GM19023 (cell line): ENCODE results near the gene HOXA4.

Source experiments
- ATAC-seq: cut with Tn5 transposase; IDR thresholded peaks from one replicate; pipeline ENCODE4 v1.9.1; 2021; ENCODE audit warnings: mild to moderate bottlenecking, moderate library complexity; ENCODE audit not compliant: unreplicated experiment

HOXA4 gene

DNA sequence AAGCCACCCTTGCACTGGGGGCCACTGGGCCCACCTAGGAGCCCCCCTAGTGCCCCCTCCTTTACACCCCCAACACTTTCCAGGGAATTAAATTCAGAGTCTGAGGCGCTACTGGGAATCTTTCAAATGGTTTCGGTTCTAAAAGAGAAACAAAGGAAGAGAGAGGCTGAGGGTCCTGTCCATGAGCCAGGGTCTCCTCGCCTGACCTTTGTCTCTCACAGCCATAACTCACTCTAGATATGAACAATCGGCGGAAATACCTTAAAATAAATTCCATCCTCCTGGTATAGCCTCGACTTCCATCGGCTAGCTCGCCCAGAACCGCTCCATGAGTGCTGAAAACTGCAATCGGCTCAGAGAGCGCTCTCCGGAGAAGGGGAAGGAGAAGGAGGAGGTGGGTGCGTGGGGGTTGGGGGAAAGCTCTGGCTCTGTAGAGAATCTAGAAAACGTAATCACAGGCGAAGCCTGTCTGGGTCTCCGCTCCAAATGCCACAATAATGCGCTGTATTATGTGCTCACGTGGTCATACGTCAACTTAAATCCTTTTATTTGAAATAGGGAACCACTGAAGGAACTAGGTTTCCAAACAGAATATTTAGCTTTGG lies 12.6 kb downstream of the HOXA4 start:
- no peak for ATAC-seq

DNA sequence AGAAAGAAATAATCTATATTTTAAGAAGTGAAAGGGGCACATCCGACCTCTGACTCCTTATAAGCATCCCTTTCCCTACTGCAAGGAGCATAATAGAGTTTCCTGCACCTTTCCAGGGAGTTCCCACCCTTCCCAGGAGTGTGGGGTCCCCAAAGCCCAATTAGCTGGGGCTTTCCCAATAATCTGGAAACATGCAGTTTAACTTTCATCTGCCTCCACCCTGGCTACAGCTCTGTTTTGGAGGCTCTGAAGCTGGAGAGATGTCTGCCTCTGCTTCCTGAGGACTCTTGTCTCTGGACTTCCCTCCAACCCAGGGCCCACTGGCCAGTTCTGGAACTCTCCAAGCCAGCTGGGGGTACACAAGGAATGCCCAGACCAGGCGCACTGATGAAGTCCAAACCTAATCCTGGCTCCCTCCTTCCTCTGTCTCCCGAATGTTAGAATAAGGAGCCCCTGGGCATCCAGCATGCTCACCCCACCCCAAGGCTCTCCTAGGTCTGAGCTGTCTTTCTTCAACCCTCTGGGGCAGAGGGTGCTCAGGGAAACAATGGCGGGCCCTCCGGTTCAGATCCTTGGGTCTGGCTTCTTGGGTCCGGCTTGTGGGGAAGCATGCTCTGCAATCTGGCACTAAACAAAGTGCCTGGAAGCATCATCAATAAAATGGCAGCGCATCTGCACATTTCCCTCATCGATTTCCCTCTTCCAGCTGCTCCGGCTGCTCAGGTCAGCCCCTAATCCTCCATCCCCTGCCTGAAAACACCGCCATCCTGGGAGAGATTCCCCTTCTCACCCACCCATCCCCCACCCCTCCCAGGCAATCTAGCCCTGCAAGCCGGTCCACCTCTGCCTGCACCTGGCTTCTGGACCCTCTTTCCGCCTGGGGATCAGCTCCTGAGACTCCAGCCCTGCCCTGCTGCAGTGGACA lies 13.3 kb downstream of the HOXA4 start:
- ATAC-seq: no peak

GRCh38 chr7:27116031-27116961 lies 14.3 kb downstream of the HOXA4 start:
- ATAC-seq: no peak

- no peak for ATAC-seq
These were observed 15.1 kb downstream of the HOXA4 start for GRCh38 chr7:27115221-27116026.

- ATAC-seq: no peak
These were observed 15.7 kb downstream of the HOXA4 start for GRCh38 chr7:27114881-27115220.

DNA sequence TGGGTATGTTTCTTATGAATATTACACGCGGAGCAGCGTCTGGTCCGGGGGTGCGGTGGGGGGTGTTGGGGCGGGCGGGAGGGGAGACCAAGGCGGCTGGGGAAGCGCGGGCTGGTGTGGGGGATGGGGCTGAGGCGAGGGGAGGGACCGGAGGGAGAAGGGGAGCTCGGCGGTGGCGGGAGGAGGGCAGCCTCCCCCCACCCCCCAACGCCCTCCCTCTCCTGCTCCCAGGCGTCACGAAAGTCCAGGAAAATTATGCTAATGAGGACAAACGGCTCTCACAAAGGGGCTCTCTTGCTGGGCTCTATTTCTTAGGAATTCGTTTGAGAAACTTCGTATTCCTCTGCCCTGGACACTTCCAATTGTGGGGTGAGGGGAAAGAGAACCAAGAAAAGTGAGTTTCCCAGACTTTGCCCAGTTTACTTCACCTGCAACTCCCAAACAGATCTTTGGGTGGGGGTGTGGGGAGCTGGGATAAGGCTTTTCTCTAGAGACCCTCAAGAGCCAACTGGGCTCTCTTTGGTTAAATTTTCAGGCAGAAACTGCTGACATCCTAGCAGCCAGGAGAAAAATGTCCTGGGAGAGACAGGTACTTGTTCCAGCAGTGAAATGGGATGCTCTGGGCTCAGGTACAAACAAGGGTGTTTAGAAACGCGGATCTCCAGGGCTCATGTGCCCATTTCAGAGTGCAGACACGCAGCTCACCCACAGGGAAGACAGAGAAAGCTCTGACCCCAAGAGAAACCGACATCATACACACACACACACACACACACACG lies 16.4 kb downstream of the HOXA4 start:
- no peak for ATAC-seq

- no peak for ATAC-seq
These were observed 17.3 kb downstream of the HOXA4 start for GRCh38 chr7:27112955-27113949.

DNA sequence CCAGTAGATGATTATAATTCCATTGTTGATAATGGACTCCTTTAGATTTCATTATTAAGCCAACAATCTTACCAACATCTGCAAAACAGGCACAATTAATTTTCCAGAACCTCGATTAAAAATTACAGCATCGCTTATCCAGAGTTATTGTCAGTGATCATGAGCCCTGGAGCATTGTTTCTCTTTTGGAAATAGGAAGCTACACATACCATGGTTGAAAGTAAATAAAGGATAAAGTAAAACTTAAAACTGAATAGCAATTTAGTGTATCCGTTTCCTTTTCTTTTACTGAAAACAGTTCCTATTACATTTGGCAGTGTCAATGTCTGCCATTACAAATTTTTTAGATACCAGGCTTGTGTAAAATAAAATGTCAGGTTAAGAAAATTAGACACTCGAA lies 18.2 kb downstream of the HOXA4 start:
- ATAC-seq: no peak

- no peak for ATAC-seq
These were observed 18.7 kb downstream of the HOXA4 start for GRCh38 chr7:27111751-27112277.

DNA sequence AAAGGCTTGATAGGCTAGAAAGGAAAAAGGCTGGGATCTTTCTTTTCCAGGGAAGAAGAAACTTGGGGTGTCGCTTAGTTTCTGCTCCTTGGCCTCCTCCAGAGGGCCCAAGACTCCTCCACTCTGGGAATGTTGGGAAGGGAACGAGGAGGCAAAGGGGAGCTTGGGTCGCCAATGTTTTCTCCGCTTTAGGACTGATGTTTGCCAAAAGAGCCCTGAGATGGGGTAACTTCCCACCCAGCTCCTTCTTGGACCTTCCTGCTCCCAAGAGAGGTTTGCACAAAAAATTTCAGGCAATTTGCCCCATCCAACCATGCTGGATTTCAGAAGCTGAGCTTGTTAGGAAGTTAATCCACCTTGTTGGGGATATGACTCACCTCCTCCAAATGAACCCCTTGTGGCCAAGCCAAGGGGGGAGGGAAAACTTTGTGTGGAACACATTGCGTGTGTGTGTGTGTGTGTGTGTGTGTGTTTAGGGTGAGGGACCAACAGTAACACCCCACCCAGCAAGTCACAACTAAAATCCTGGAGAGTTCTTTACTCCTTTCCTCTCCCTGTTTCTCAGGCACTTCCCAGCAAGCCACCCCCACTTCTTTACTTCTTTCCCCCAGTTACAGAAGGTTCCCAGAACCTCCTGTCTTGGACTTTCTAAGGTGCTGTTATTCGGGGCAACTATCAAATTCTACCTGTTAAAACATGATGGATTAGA lies 19.4 kb downstream of the HOXA4 start:
- ATAC-seq: no peak

DNA sequence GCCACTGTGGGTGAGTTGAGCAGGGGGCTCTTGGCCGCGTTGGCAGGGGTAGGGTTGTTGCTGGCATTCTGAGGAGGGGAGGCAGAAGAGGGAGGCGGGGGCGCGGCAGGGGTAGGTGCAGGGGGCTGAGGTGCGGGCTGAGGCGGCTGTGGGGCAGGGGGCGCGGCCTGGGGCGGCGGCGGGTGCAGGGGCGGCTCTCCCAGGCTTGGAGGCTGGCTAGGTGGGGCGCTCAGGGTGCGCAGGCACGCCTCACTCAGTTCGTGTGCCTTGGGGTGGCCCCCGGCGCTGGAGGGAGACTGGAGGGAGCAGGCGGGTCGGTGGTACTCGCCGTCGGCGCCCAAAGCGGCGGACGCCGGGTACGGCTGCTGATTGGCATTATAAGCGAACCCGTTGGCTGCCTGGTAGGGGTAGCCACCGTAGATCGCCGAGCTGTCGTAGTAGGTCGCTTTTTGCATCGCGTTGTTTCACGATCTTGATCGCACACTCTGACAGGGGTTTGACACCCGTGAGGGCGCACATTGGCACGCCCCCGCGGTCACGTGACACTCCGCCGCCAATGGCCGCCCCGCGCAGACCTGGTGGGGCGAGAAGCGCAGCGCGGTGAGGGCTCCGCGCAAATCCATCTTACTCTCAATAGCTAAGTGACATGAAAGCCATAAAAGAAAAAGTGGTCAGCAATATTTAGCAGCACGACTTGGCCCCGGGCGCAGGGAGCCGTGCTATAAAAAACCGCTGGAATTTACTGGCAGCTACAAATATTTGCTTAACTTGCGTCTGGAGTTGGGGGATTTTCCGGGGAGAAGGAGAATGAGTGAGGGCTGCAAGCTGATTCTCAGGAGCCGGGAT lies 20.1 kb downstream of the HOXA4 start:
- ATAC-seq: no peak

DNA sequence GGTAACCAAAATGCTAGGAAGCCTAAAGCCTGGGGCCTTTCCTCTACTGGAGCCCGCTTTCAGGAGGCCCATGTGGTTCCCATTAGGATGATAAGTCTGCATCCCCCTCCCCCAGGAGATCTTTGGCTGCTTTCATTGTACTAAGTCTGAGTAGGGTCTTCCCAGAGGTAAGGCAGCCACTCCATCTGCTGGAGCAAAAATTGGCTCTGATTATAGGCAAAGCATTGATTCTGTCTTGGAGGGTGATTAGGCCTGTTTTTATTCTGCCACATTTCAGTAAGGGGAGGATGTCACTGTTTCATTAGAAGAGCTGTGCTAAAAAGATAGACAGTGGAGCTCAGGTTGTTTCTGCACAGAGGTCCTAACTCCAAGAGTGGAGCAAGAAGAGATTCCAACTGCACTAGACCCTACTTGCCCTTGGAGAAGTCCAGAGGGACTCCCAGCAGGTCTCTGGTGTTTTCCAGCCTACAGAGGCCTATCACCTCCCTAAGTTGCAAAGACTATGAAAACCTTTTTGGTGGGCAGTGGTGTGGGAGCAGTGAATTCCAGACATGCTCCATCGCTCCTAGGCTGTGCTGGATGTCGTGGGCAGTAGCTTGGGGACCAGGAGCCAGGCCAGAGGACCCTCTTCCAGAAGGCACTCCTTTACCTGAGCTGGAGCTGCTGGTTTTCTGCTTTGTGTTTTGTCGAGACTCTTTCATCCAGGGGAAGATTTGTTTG lies 20.9 kb downstream of the HOXA4 start:
- no peak for ATAC-seq

DNA sequence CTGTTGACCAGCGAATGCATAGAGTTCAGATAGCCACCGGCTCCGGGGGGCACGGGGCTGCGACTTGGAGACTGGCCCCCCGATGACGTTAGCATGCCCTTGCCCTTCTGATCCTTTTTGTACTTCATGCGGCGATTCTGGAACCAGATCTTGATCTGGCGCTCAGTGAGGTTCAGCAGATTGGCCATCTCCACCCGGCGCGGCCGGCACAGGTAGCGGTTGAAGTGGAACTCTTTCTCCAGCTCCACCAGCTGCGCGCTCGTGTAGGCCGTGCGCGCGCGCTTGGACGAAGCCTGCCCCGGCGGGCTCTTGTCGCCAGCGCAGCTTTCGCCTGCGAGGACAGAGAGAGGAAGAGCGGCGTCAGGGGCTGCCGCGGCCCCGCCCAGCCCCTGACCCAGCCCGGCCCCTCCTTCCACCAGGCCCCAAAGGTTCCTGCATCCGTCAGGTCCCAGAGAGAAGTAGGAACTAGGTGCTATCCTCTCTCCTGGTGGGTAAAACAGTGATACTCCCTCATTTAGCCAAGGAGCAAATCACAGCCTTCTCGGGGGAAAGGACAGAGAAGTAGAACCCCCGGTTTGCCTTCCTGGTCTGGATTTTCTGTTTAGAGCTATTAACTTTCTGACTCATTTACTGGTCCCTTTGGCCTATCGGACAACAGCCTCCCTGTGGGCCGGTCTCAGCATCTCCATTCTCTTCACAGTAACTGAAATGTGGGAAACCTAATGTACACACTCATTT lies 22.0 kb downstream of the HOXA4 start:
- no peak for ATAC-seq

DNA sequence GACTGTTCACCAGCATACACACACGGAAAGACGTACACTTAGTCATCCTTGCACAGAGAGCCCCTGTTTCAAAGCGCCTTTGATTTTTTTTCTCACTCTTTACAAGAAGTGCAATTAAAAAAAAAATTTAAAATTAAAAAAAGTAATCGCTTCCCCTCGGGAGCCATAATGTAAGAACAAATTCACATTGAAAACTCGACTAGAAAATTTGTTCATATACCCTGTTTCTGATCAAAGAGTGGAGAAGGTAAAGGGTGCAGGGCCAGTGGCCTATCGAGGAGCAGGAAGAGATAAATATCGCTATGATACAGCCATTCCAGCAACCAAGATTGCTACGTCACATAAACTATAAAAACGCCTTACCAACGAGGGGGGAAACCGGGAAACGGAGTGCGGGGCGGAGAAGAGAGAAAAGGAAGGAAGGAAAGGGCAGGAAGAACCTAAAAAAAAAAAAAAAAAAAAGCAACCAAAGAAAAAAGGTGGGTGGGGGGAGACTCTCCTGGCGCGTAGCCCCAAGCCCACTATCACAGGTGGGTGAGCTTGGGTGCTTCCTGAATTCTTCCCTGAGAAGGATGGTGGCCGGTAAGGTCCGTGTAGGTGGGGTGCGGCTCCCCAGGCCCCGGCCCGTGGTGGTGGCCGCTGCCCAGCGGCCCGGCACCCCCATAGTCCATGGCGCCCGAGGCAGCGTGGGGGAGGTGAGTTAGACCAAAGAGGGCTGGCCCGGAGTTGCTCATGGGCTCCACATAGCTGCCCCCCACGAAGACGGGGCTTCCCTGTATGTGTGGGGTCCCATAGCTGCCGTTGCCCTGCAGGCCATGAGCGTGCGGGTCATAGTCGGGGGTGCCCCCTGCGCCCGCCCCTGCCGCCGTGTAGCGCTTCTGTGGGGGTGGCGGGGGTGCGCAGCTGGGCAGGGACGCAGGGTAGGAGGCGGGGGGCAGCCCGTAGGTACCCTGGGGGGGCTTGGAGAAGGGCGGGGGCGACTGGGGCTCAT lies 22.9 kb downstream of the HOXA4 start:
- ATAC-seq: no peak
